C4-2B (cell line): Measurements from ENCODE around the gene DDX20.

Experiments used
- CTCF ChIP-seq: fragments of 450-650 bp; conservative IDR thresholded peaks from 2 replicates; pipeline ENCODE4 v1.5.1; 2017; ENCODE audit warnings: mild to moderate bottlenecking
- ZFX ChIP-seq: fragments of 450-650 bp; IDR thresholded peaks from 2 replicates; pipeline ENCODE4 v1.6.1; 2017

GRCh38 chr1:111776391-111776790 lies 20.7 kb downstream of the DDX20 start:
- TF ChIP-seq CTCF: no peak
- TF ChIP-seq ZFX: no peak
